H1 (cell line): ENCODE data around the gene S100A10. TPM values are rescaled to one million over a fixed set of nuclear protein-coding genes. Genes with fewer than 3 reads are reported as not detected.

Source experiments
- CTCF ChIA-PET: fragments of 300-600 bp; sonication (Branson Sonifier 250); formaldehyde crosslinking; loops from one replicate; lab custom pipeline; 2021; ENCODE audit not compliant: partially characterized antibody; lab: Charles Lee
- POLR2A ChIA-PET: fragments of 300-600 bp; sonication (Branson Sonifier 250); formaldehyde crosslinking; loops from one replicate; lab custom pipeline; 2021; ENCODE audit warnings: inconsistent platforms; ENCODE audit not compliant: partially characterized antibody; lab: Charles Lee
- DNase-seq, 2 experiments: peaks; one replicate each; pipeline versions ENCODE4 v3.0.0 to v3.0.0-alpha.2; 2010 to 2022; ENCODE audit warnings: low spot score in 2 of 2, low read depth in 1 of 2, mixed read lengths in 1 of 2
- FAIRE-seq: peaks from 2 replicates; lab custom pipeline; 2011; peaks lifted over from hg19 to GRCh38; lab: Jason Lieb, UNC
- H2AFZ ChIP-seq: 2 replicates; pipeline ENCODE4 v1.8.1; 2012; ENCODE audit warnings: low read length, inconsistent platforms
- H2AK5ac ChIP-seq: 2 replicates; pipeline ENCODE4 v1.6.1; 2013; ENCODE audit warnings: low read depth, low read length
- H2BK120ac ChIP-seq: replicated peaks from 2 replicates; pipeline ENCODE3; 2013; ENCODE audit warnings: low read depth, low read length, inconsistent platforms
- H2BK12ac ChIP-seq: 2 replicates; pipeline ENCODE4 v1.6.1; 2013; ENCODE audit warnings: low read depth, low read length
- H2BK15ac ChIP-seq: 2 replicates; pipeline ENCODE4 v1.6.1; 2013; ENCODE audit warnings: low read length
- H2BK20ac ChIP-seq: 2 replicates; pipeline ENCODE4 v1.6.1; 2013; ENCODE audit warnings: low read length
- H2BK5ac ChIP-seq: 2 replicates; pipeline ENCODE4 v1.6.1; 2013; ENCODE audit warnings: low read depth, low read length
- H3K14ac ChIP-seq: 2 replicates; pipeline ENCODE4 v1.6.1; 2013; ENCODE audit warnings: inconsistent platforms; ENCODE audit not compliant: insufficient read length
- H3K18ac ChIP-seq: 2 replicates; pipeline ENCODE4 v1.6.1; 2013; ENCODE audit warnings: low read length; ENCODE audit errors: extremely low read depth
- H3K23ac ChIP-seq: 2 replicates; pipeline ENCODE4 v1.6.1; 2013; ENCODE audit warnings: inconsistent platforms; ENCODE audit not compliant: insufficient read length
- H3K23me2 ChIP-seq: 2 replicates; pipeline ENCODE4 v1.6.1; 2013; ENCODE audit warnings: low read depth, low read length
- H3K27ac ChIP-seq: 2 replicates; pipeline ENCODE4 v1.6.1; 2011; ENCODE audit warnings: low read depth, low read length, inconsistent platforms
- H3K27me3 ChIP-seq, 4 experiments: replicated peaks in 1 of 4; 1 replicate in 1 of 4; 2 replicates in 3 of 4; pipeline versions ENCODE4 v1.6.1 to v1.8.1; 2011 to 2013; ENCODE audit warnings: low read length in 3 of 4, mild to moderate bottlenecking in 3 of 4, inconsistent platforms in 2 of 4, mixed read lengths in 2 of 4, moderate library complexity in 1 of 4; ENCODE audit not compliant: control insufficient read depth in 3 of 4, insufficient read depth in 3 of 4; ENCODE audit errors: extremely low read depth in 1 of 4
- H3K36me3 ChIP-seq, 4 experiments: 2 replicates each; pipeline versions ENCODE4 v1.6.1 to v1.8.1; 2011 to 2013; ENCODE audit warnings: mild to moderate bottlenecking in 4 of 4, low read length in 3 of 4, moderate library complexity in 2 of 4, control low read depth in 1 of 4, inconsistent platforms in 1 of 4; ENCODE audit not compliant: insufficient read depth in 4 of 4, control insufficient read depth in 2 of 4
- H3K4ac ChIP-seq: replicated peaks from 2 replicates; pipeline ENCODE3; 2013; ENCODE audit warnings: low read length, low read depth, mixed read lengths, inconsistent platforms; ENCODE audit not compliant: insufficient read length
- H3K4me1 ChIP-seq, 4 experiments: replicated peaks in 1 of 4; 1 replicate in 1 of 4; 2 replicates in 3 of 4; pipeline versions ENCODE4 v1.6.1 to v1.8.1; 2011 to 2013; ENCODE audit warnings: low read length in 3 of 4, inconsistent platforms in 2 of 4, mixed read lengths in 1 of 4; ENCODE audit not compliant: insufficient read depth in 4 of 4, control insufficient read depth in 3 of 4
- H3K4me2 ChIP-seq, 2 experiments: 2 replicates each; pipeline versions ENCODE4 v1.6.1 to v1.8.1; 2011 to 2013; ENCODE audit warnings: low read depth in 2 of 2, low read length in 2 of 2, control low read depth in 1 of 2, inconsistent platforms in 1 of 2, mild to moderate bottlenecking in 1 of 2; ENCODE audit not compliant: insufficient read depth in 1 of 2
- H3K4me3 ChIP-seq, 4 experiments: fragments of 200-600, 300-600 bp in 1 of 4; sonication (generic), shearing (Covaris generic), sonication (Bioruptor Twin) in 1 of 4; 2 replicates each; pipeline versions ENCODE4 v1.5.1 to v1.8.1; 2011 to 2016; ENCODE audit warnings: low read length in 4 of 4, low read depth in 3 of 4, control low read depth in 2 of 4, inconsistent platforms in 2 of 4, mild to moderate bottlenecking in 2 of 4, mixed read lengths in 1 of 4, moderate library complexity in 1 of 4; ENCODE audit not compliant: insufficient read depth in 2 of 4; ENCODE audit errors: extremely low read depth in 1 of 4
- H3K56ac ChIP-seq: replicated peaks from 2 replicates; pipeline ENCODE3; 2013; ENCODE audit warnings: low read depth, mild to moderate bottlenecking, mixed read lengths, low read length, inconsistent platforms; ENCODE audit not compliant: insufficient read length
- H3K79me1 ChIP-seq: 2 replicates; pipeline ENCODE4 v1.6.1; 2013; ENCODE audit warnings: low read depth, low read length, control low read depth
- H3K79me2 ChIP-seq, 2 experiments: 2 replicates each; pipeline versions ENCODE4 v1.6.1 to v1.8.1; 2012 to 2013; ENCODE audit warnings: low read length in 2 of 2, mild to moderate bottlenecking in 2 of 2, inconsistent platforms in 1 of 2; ENCODE audit not compliant: insufficient read depth in 2 of 2, control insufficient read depth in 1 of 2
- H3K9ac ChIP-seq, 4 experiments: replicated peaks in 1 of 4; 1 replicate in 1 of 4; 2 replicates in 3 of 4; pipeline versions ENCODE4 v1.6.1 to v1.8.1; 2011 to 2013; ENCODE audit warnings: low read depth in 3 of 4, low read length in 3 of 4, control low read depth in 2 of 4, mild to moderate bottlenecking in 2 of 4, moderate library complexity in 2 of 4, inconsistent platforms in 1 of 4; ENCODE audit errors: extremely low read depth in 1 of 4
- H3K9me3 ChIP-seq, 2 experiments: 2 replicates each; pipeline versions ENCODE4 v1.6.1 to v1.8.1; 2012 to 2013; ENCODE audit warnings: mild to moderate bottlenecking in 2 of 2, moderate library complexity in 2 of 2, control low read depth in 1 of 2, inconsistent platforms in 1 of 2, low read depth in 1 of 2, low read length in 1 of 2, mixed read lengths in 1 of 2; ENCODE audit not compliant: insufficient read depth in 2 of 2
- H4K20me1 ChIP-seq, 2 experiments: replicated peaks in 1 of 2; 2 replicates each; pipeline versions ENCODE3 to v1.8.1; 2011 to 2013; ENCODE audit warnings: inconsistent platforms in 2 of 2, low read length in 2 of 2, mild to moderate bottlenecking in 1 of 2; ENCODE audit not compliant: insufficient read depth in 2 of 2, control insufficient read depth in 1 of 2
- H4K5ac ChIP-seq: 2 replicates; pipeline ENCODE4 v1.6.1; 2013; ENCODE audit warnings: low read length, low read depth, mixed read lengths, inconsistent platforms; ENCODE audit not compliant: insufficient read length
- H4K8ac ChIP-seq: 2 replicates; pipeline ENCODE4 v1.8.0; 2013; ENCODE audit warnings: mild to moderate bottlenecking, moderate library complexity, low read length, inconsistent platforms; ENCODE audit not compliant: insufficient read depth; ENCODE audit errors: extremely low read depth
- H4K91ac ChIP-seq: replicated peaks from 2 replicates; pipeline ENCODE3; 2013; ENCODE audit warnings: low read length, mixed read lengths, inconsistent platforms; ENCODE audit not compliant: insufficient read length
- CEBPB ChIP-seq: IDR thresholded peaks from 2 replicates; pipeline ENCODE4 v1.6.1; 2012; ENCODE audit warnings: low read depth, low read length
- EP300 ChIP-seq, 2 experiments: IDR thresholded peaks; 1 replicate in 1 of 2; 2 replicates in 1 of 2; pipeline ENCODE4 v1.6.1; 2011 to 2012; ENCODE audit warnings: low read depth in 2 of 2, low read length in 2 of 2, mild to moderate bottlenecking in 2 of 2, borderline replicate concordance in 1 of 2, inconsistent platforms in 1 of 2, moderate library complexity in 1 of 2
- HDAC2 ChIP-seq, 2 experiments: fragments of 300-600 bp in 1 of 2; sonication (generic) in 1 of 2; IDR thresholded peaks; 2 replicates each; pipeline ENCODE4 v1.6.1; 2011 to 2012; ENCODE audit warnings: low read depth in 2 of 2, low read length in 2 of 2, mild to moderate bottlenecking in 2 of 2, moderate library complexity in 2 of 2, borderline replicate concordance in 1 of 2, inconsistent platforms in 1 of 2
- HDAC6 ChIP-seq: IDR thresholded peaks from one replicate; pipeline ENCODE4 v1.7.1; 2012; ENCODE audit warnings: low read depth, mild to moderate bottlenecking, inconsistent platforms, low read length, moderate library complexity
- MAFK ChIP-seq: IDR thresholded peaks from 2 replicates; pipeline ENCODE4 v1.6.1; 2012; ENCODE audit warnings: low read depth, mild to moderate bottlenecking, improper control_type of control experiment, low read length
- RAD21 ChIP-seq, 2 experiments: IDR thresholded peaks in 1 of 2; conservative IDR thresholded peaks in 1 of 2; 2 replicates each; pipeline ENCODE4 v1.6.1; 2011; ENCODE audit warnings: low read depth in 2 of 2, low read length in 2 of 2, improper control_type of control experiment in 1 of 2, inconsistent platforms in 1 of 2, mild to moderate bottlenecking in 1 of 2, moderate library complexity in 1 of 2
- RNF2 ChIP-seq: fragments of 200-900, 300-1000 bp; sonication (generic); IDR thresholded peaks from 2 replicates; pipeline ENCODE4 v1.7.1; 2016; ENCODE audit warnings: borderline replicate concordance, low read depth, mild to moderate bottlenecking, antibody characterized with exemption, low read length; ENCODE audit not compliant: poor library complexity, severe bottlenecking; ENCODE audit errors: missing control alignments
- SP2 ChIP-seq: IDR thresholded peaks from 2 replicates; pipeline ENCODE4 v1.6.1; 2012; ENCODE audit warnings: mild to moderate bottlenecking, low read length, inconsistent platforms
- TBP ChIP-seq: IDR thresholded peaks from 2 replicates; pipeline ENCODE4 v1.6.1; 2011; ENCODE audit warnings: low read depth, low read length, improper control_type of control experiment
- WGBS, 2 experiments: shearing (Covaris generic) in 1 of 2; methylation state at CpG; one replicate each; pipeline versions ENCODE4 v1.1.6 to v1.1.7; 2013 to 2015; ENCODE audit warnings: low lambda C conversion rate in 2 of 2, mixed read lengths in 2 of 2, inconsistent platforms in 1 of 2, low coverage in 1 of 2, missing lambda C conversion rate in 1 of 2; ENCODE audit not compliant: insufficient replicate concordance in 2 of 2, insufficient coverage in 1 of 2, insufficient read length in 1 of 2; ENCODE audit errors: extremely low coverage in 1 of 2, missing lambda C conversion rate in 1 of 2; 5-methylcytosine and 5-hydroxymethylcytosine counted together
- polyA plus RNA-seq, 7 experiments: library from polyadenylated mRNA; depleted of rRNA in 3 of 7; stranded (reverse) in 5 of 7; unstranded in 2 of 7; fragments of >200 nt in 5 of 7; fragments of 200-250 nt in 2 of 7; gene quantifications; 1 replicate in 5 of 7; 2 replicates in 1 of 7; 4 replicates in 1 of 7; pipeline versions ENCODE4 v1.2.1 to v1.2.3, GENCODE V29; 2011 to 2013; ENCODE audit warnings: missing spikeins in 2 of 7, mixed read lengths in 2 of 7
- total RNA-seq: library from RNA; stranded (reverse); fragmentation: NEBNext Ultra II Directional; extraction: Animal tissue kit (Norgen Biotek cat#: 25700); gene quantifications from 2 replicates; pipeline ENCODE4 v1.2.1, GENCODE V29; 2021
- TF ChIP-seq, protein P1 (sequence below), 3 experiments: IDR thresholded peaks; 1 replicate in 2 of 3; 2 replicates in 1 of 3; pipeline versions ENCODE4 v1.5.1 to v1.6.1; 2011; ENCODE audit warnings: low read length in 3 of 3, mild to moderate bottlenecking in 3 of 3, inconsistent platforms in 2 of 3, low read depth in 1 of 3, moderate library complexity in 1 of 3; ENCODE audit not compliant: insufficient read depth in 1 of 3; ENCODE audit errors: control extremely low read depth in 1 of 3

S100A10 gene
- total and polyA plus RNA-seq, 2 of the 8 experiments (the other 6 are each of a cell fraction or from before 2014, with no cell fraction given): 23.9 to 231 TPM

GRCh38 chr1:151995774-151996173, 2.1 kb upstream of the S100A10 start:
- Histone ChIP-seq H4K91ac (no peak overlapping the region), H3K23me2 (peaks cover 14% of the 10 kb centered on the region), H3K4me3 (no peak overlapping the region), H4K20me1 (no peaks in the 10 kb centered on the region), H2BK120ac (no peak overlapping the region), H3K18ac (no peak overlapping the region), H2BK15ac (no peak overlapping the region), H2AFZ (no peak overlapping the region), H3K4me1 (peaks cover 3 to 25% (median 10%) of the 10 kb centered on the region in 4 experiments; a peak in 6 of 7 replicates), H2AK5ac (no peak overlapping the region), H3K79me2 (peaks cover 2 to 14% of the 10 kb centered on the region in 2 experiments; a peak in 3 of 4 replicates), H2BK12ac (no peak overlapping the region), H3K9ac (no peak overlapping the region), H3K27ac (no peak overlapping the region), H3K9me3 (no peaks in the 10 kb centered on the region), H4K5ac (no peak overlapping the region), H2BK5ac (no peak overlapping the region), H3K4me2 (no peak overlapping the region), H3K23ac (no peak overlapping the region), H3K14ac (no peak overlapping the region), H3K56ac (no peak overlapping the region), H2BK20ac (no peak overlapping the region), H3K79me1 (no peaks in the 10 kb centered on the region), H4K8ac (no peak overlapping the region), H3K27me3 (peaks cover 0 to 13% (median 6%) of the 10 kb centered on the region in 4 experiments; a peak in 4 of 7 replicates), H3K4ac (no peak overlapping the region), H3K36me3 (no peaks in the 10 kb centered on the region)
- 95% methylated on average over 2 of the region's 2 CpGs; no CpG with 5 or more reads in 1 of the 2 experiments for WGBS, 2 experiments
- no peak for FAIRE-seq
- CTCF ChIA-PET: interaction anchor here (0.6 to 31.0 kb wide), 14 partner anchors 13 to 207 kb away, joined by 3 to 553 read pairs (median 4); no protein-coding TSS in a partner anchor
- POLR2A ChIA-PET: interaction anchor here (1.0 kb wide), 1 partner anchor 89 kb away, joined by 3 read pairs; no protein-coding TSS in a partner anchor
- DNase-seq: no peak
- no peak for TF ChIP-seq RNF2
- no peak for TF ChIP-seq HDAC6
- no peak for TF ChIP-seq HDAC2 (IDR thresholded peaks at IDR 0.05; ENCODE audit: borderline replicate concordance in 1 of 2, low read depth in 2 of 2, low read length in 2 of 2)
- no peak for TF ChIP-seq CEBPB
- TF ChIP-seq SP2: no peak
- TF ChIP-seq, protein P1, sequence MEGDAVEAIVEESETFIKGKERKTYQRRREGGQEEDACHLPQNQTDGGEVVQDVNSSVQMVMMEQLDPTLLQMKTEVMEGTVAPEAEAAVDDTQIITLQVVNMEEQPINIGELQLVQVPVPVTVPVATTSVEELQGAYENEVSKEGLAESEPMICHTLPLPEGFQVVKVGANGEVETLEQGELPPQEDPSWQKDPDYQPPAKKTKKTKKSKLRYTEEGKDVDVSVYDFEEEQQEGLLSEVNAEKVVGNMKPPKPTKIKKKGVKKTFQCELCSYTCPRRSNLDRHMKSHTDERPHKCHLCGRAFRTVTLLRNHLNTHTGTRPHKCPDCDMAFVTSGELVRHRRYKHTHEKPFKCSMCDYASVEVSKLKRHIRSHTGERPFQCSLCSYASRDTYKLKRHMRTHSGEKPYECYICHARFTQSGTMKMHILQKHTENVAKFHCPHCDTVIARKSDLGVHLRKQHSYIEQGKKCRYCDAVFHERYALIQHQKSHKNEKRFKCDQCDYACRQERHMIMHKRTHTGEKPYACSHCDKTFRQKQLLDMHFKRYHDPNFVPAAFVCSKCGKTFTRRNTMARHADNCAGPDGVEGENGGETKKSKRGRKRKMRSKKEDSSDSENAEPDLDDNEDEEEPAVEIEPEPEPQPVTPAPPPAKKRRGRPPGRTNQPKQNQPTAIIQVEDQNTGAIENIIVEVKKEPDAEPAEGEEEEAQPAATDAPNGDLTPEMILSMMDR (IDR thresholded peaks at IDR 0.05; ENCODE audit: control extremely low read depth in 1 of 3, insufficient read depth in 1 of 3, low read depth in 1 of 3, low read length in 3 of 3): no peak
- TF ChIP-seq MAFK: no peak
- no peak for TF ChIP-seq TBP
- no peak for TF ChIP-seq RAD21 (IDR thresholded peaks at IDR 0.05 in 1 of 2, conservative IDR thresholded peaks at IDR 0.05 in 1 of 2; ENCODE audit: low read depth in 2 of 2, low read length in 2 of 2)
- TF ChIP-seq EP300 (IDR thresholded peaks at IDR 0.05; ENCODE audit: borderline replicate concordance in 1 of 2, low read depth in 2 of 2, low read length in 2 of 2): no peak
